Neural crest cell (in vitro differentiated cells): ENCODE data around the gene C1QTNF12. TPM values are rescaled to one million over a fixed set of nuclear protein-coding genes. Genes with fewer than 3 reads are reported as not detected.

Experiments
- DNase-seq: peaks from one replicate; pipeline ENCODE4 v3.0.0; 2021; ENCODE audit warnings: low read depth, mixed read lengths, low spot score
- H3K27ac Mint-ChIP-seq: one replicate; pipeline ENCODE4 v1.8.0; 2021; ENCODE audit warnings: mild to moderate bottlenecking, mixed read lengths; ENCODE audit not compliant: unreplicated experiment
- H3K27me3 Mint-ChIP-seq: 2 replicates; pipeline ENCODE4 v1.8.0; 2021; ENCODE audit warnings: low read depth, mild to moderate bottlenecking, mixed read lengths
- H3K36me3 Mint-ChIP-seq: 2 replicates; pipeline ENCODE4 v1.8.0; 2021; ENCODE audit warnings: low read depth, mild to moderate bottlenecking, mixed read lengths
- H3K4me1 Mint-ChIP-seq: 2 replicates; pipeline ENCODE4 v1.8.0; 2021; ENCODE audit warnings: mixed read lengths
- H3K4me3 Mint-ChIP-seq: one replicate; pipeline ENCODE4 v1.8.0; 2021; ENCODE audit warnings: mild to moderate bottlenecking, mixed read lengths
- H3K9me3 Mint-ChIP-seq: 2 replicates; pipeline ENCODE4 v1.8.0; 2021; ENCODE audit warnings: mixed read lengths
- CTCF ChIP-seq: fragments of 200-600 bp; sonication (generic); conservative IDR thresholded peaks from 2 replicates; pipeline ENCODE4 v1.5.0; 2021; ENCODE audit warnings: antibody characterized with exemption, mild to moderate bottlenecking
- total RNA-seq: library from RNA; stranded (reverse); gene quantifications from 2 replicates; pipeline ENCODE4 v1.2.1, GENCODE V29; 2021

The C1QTNF12 gene
- total RNA-seq, 1 donor from 2014 or later: 0.79 TPM

DNA sequence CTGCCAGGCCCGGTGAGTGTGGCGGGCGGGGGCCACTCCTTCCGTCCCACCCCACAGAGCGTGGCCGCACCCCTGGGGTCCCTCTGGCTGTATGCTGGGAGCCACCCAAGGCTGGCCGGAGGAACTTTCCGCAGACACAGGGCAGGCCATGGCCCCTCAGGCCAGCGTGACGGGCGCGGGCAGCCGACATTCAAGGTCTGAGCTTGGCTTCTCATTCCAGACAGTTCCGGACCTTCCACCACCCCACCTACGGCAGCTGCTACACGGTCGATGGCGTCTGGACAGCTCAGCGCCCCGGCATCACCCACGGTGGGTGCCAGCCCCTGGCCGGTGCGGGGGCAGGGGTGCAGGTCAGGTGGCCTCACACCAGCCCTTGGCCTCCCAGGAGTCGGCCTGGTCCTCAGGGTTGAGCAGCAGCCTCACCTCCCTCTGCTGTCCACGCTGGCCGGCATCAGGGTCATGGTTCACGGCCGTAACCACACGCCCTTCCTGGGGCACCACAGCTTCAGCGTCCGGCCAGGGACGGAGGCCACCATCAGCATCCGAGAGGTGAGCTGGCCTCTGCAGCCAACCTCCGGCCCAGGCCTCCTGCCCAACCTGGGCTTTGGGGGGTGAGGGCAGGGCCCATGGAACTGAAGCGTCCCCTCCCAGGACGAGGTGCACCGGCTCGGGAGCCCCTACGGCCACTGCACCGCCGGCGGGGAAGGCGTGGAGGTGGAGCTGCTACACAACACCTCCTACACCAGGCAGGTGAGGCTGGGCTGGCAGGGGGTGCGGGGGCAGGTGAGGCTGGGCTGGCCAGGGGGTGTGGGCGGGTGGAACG, 41.0 kb upstream of the C1QTNF12 start:
- Mint-ChIP-seq H3K9me3 (no peaks in the 10 kb centered on the region), H3K27me3 (peaks cover 2% of the 10 kb centered on the region), H3K4me3 (no peak overlapping the region), H3K36me3 (no peaks in the 10 kb centered on the region), H3K4me1 (no peaks in the 10 kb centered on the region), H3K27ac (no peak overlapping the region)
- DNase-seq: peak; percentile 3
- TF ChIP-seq CTCF: no peak

DNA sequence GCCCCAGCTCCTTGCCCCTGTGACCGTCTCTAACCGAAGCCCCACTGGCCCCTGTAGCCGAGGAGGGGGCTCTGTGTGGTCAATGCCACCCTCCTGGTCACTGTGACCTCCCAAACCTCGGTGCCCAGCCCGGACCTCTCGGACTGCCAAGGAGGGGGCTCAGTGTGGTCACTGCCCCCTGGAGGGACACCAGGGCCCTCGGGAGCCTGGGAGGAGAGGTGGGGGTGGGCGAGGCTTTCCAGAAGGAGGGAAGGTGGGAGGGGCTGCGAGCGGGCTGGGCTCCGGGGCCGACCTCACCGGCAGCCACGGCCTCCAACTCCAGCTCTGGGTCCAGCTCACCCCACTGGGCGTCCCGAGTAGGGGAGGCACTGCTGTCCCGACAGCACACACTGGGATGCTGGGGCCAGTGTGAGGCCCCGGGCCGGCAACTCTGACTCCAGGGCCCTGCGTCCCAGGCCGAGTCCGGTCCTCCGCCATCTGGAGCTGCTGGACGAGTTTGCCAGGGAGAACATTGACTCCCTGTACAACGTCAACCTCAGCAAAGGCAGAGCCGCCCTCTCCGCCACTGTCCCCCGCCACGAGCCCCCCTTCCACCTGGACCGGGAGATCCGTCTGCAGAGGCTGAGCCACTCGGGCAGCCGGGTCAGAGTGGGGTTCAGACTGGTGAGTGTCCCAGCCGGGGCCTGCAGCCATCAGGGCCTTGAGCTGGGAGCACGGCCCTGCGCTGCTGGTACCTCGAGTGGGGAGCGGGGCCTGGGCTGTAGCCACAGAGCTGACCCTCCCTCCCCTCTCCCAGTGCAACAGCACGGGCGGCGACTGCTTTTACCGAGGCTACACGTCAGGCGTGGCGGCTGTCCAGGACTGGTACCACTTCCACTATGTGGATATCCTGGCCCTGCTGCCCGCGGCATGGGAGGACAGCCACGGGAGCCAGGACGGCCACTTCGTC, 40.1 kb upstream of the C1QTNF12 start:
- no peak for TF ChIP-seq CTCF
- H3K27me3 Mint-ChIP-seq: peaks cover 2% of the 10 kb centered on the region
- no peaks in the 10 kb centered on the region for H3K4me1 Mint-ChIP-seq
- no peaks in the 10 kb centered on the region for H3K36me3 Mint-ChIP-seq
- no peak overlapping the region for H3K4me3 Mint-ChIP-seq
- H3K27ac Mint-ChIP-seq: no peak overlapping the region
- no peaks in the 10 kb centered on the region for H3K9me3 Mint-ChIP-seq
- no peak for DNase-seq

DNA sequence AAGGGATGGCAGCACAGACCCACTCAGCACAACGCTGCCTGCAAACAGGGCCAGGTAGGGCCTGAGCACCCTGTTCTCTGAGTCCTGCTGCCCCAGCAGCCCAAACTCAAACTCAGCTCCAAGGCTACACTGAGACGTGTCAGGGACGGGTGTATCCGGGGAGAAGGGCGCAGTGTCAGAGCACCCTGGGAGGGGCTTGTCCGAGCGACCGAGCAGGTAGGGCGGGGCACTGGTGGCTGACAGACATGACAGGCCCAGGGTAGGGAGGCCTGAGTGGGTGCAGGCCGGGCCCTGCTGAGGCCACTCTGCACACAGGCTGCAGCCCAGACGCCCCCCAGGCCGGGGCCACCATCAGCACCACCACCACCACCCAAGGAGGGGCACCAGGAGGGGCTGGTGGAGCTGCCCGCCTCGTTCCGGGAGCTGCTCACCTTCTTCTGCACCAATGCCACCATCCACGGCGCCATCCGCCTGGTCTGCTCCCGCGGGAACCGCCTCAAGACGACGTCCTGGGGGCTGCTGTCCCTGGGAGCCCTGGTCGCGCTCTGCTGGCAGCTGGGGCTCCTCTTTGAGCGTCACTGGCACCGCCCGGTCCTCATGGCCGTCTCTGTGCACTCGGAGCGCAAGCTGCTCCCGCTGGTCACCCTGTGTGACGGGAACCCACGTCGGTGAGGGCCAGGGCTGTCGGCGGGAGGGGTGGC, 39.2 kb upstream of the C1QTNF12 start:
- no peaks in the 10 kb centered on the region for H3K9me3 Mint-ChIP-seq
- no peaks in the 10 kb centered on the region for H3K36me3 Mint-ChIP-seq
- no peaks in the 10 kb centered on the region for H3K4me1 Mint-ChIP-seq
- peaks cover 2% of the 10 kb centered on the region for H3K27me3 Mint-ChIP-seq
- H3K4me3 Mint-ChIP-seq: no peak overlapping the region
- no peak overlapping the region for H3K27ac Mint-ChIP-seq
- no peak for DNase-seq
- TF ChIP-seq CTCF: no peak

DNA sequence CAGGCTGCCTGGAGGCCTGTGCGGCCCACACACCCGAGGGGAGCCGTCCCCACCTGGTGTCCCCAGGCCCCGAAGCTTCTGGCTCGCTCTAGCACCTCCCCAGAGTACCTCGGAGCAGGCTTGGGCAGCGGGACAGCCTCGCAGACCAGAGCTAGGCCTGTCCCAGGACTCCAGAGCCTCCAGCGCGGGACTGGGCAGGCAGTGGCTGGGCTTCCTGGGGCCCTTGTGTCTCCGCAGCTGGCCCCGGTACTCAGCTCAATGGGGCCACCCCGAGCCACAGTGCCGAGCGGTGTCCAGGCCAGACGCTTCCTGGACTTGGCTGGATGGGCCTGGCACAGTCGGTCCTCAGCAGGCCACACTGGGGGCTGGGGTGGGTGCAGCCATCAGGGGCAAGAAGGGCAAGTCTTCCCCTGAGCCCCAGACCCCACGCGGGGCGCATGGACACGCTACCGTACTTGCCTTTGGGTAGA, 38.6 kb upstream of the C1QTNF12 start:
- H3K4me1 Mint-ChIP-seq: no peaks in the 10 kb centered on the region

More for the DNA sequence above, 38.6 kb upstream of the C1QTNF12 start:
- Mint-ChIP-seq H3K36me3 (no peaks in the 10 kb centered on the region), H3K4me3 (no peak overlapping the region), H3K27ac (no peak overlapping the region), H3K27me3 (peaks cover under 1% of the 10 kb centered on the region), H3K9me3 (no peaks in the 10 kb centered on the region)
- no peak for TF ChIP-seq CTCF
- DNase-seq: no peak
